Stimulated activated naive CD4-positive, alpha-beta T cell treated with Interleukin-2 at 50 U/mL for 16 hours (primary cell): ENCODE results near the gene GBE1.
"Not testable (repeated sequence)": the region's sequence is repeated elsewhere in the genome, so short reads cannot be mapped to it uniquely, and the experiment has no call there.

ENCODE experiments used
- DNase-seq: peaks from one replicate; lab custom pipeline; 2025; lab: John Stamatoyannopoulos, UW

GBE1 gene

DNA sequence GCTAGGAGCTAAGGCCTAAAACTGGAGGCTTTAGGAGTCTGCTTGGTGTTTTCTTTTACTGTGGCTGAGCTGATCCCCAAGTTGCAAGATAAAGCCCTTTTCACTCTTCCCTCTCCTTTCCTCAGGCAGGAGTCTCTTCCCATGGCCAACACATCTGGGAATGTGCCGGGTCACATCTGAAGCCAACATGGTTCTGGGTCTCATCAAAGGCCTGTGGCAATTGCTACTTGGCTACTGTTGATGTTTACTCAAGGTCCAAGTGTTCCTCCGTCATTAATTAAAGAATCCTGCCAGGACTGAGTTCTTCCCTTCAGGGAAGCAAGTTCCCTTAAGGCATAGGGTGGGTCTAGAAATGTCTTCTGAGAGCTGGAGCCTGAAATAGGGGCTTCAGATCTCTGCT is 230.2 kb downstream of the GBE1 start:
- no peak for DNase-seq

GRCh38 chr3:81530180-81530939 is 231.1 kb downstream of the GBE1 start:
- DNase-seq = no peak

- no peak for DNase-seq
Observed at GRCh38 chr3:81521855-81522254, 239.6 kb downstream of the GBE1 start.

GRCh38 chr3:81518945-81519344 is 242.5 kb downstream of the GBE1 start:
- no peak for DNase-seq

DNA sequence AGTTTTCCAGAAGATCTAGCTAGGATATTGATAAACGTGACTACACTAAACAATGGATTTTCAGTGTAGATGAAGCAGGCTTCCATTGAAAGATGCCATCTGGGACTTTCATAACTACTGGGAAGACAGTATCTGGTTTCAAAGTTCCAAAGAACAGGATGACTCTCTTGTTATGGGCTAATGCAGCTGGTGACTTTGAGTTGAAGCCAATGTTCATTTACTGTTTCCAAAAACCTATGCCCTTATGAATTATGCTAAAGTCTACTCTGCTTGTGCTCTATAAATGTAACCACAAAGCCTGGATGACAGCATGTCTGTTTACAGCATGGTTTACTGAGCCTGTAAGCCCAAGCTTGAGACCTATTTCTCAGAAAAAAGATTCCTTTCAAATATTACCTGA is 245.4 kb downstream of the GBE1 start:
- DNase-seq = no peak

DNA sequence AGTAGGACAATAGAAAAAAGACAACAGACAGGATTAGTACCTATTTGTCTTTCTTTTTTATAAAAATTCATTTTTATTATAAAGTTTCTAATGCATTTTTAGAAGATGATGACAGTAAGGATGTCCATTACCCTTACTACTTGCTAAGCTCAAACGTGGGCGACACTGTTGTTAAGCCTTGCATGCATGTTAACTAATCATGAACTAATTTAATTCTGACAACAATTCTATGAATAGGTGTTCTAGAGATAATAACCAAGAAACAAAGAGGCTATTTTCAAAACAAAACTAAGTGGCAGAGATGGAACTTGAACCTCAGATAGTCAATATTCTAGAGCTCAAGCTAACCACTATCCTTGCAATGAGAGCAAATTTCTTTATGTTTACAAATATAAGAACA is 247.9 kb downstream of the GBE1 start:
- DNase-seq = no peak

DNA sequence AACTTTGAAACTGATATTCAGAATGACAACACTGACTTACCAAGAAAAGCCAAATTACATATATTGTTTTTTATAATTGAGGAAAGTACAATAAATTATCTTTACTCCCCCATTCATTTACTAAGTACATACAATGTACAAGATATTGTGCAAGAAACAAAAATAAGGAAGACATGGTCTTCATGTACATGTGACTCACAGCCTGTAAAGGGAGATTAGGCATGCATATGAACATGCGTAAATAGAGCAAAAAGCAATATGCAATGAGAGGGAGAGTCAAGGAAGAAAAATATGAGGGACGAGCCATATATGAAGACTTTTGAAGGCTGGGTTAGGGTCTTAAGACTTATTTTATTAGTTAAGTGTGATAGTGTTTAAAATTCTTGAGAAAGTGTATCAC is 258.4 kb downstream of the GBE1 start:
- DNase-seq = no peak

DNA sequence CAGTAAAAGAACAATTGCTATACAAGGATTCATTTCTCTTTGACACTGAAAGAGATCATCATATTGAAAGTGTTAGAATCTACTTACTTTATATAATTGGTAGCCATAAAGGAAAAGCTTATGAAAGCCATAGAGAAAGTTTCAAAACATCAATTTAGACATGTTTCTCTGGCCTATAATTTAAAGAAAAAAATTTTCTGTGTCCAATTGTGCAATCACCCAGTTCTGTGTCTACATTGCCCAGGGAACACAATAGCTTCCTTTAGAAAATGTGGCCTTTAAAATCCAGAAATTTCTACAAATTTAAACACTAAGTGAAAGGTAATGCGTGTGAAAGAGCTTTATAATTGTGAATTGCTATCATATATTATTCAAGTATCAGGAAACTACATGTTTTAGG is 259.2 kb downstream of the GBE1 start:
- DNase-seq = no peak

GRCh38 chr3:81500039-81500438 is 261.4 kb downstream of the GBE1 start:
- no peak for DNase-seq

DNA sequence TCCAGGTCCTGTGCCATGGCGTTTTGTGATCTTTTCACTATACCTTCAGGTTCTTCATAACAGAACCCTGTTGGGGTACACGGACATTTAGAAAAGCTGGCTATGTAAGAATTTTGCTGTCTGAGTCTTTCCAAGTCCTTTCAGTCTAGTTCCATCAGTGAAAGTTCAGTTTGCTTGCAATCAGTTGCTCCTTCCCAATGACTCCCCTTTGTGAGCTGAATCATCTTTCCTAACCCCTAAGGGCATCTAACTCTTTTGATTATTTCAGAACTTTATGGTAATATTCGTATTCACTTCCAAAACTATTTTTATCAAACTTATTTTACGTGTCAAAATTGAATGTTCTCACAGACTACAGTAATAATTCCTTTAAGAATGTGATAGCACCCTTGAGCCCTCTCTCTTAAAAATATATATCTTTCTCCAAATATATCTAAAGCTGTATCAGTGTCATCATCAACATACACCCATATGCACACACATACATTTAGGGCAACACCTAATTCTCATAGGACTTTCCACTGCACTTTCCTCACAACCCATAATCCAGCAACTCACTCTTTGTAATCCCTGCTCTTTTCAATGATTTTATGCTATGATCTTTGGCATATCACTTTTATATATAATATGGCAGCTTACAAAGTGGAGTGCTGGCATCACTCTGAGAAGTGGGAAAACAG is 263.7 kb downstream of the GBE1 start:
- no peak for DNase-seq

GRCh38 chr3:81496407-81497104 is 264.9 kb downstream of the GBE1 start:
- no peak for DNase-seq

DNA sequence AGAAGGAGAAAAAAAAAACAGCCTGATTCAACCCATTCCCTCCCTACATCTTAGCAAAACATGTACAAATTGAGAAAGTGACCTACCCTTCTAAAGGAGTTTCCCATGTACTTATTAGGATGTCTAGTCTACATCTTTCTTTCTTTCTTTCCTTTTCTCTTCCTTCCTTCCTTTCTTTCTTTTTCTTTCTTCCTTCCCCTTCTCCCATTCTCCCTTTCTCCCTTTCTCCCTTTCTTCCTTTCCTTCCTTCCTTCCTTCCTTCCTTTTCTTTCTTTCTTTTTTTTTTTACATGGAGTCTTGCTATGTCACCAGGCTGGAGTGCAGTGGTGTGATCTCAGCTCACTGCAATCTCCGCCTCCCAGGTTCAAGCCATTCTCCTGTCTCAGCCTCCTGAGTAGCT is 269.0 kb downstream of the GBE1 start:
- DNase-seq = not testable (repeated sequence)

GRCh38 chr3:81492040-81492439 is 269.4 kb downstream of the GBE1 start:
- DNase-seq = no peak

DNA sequence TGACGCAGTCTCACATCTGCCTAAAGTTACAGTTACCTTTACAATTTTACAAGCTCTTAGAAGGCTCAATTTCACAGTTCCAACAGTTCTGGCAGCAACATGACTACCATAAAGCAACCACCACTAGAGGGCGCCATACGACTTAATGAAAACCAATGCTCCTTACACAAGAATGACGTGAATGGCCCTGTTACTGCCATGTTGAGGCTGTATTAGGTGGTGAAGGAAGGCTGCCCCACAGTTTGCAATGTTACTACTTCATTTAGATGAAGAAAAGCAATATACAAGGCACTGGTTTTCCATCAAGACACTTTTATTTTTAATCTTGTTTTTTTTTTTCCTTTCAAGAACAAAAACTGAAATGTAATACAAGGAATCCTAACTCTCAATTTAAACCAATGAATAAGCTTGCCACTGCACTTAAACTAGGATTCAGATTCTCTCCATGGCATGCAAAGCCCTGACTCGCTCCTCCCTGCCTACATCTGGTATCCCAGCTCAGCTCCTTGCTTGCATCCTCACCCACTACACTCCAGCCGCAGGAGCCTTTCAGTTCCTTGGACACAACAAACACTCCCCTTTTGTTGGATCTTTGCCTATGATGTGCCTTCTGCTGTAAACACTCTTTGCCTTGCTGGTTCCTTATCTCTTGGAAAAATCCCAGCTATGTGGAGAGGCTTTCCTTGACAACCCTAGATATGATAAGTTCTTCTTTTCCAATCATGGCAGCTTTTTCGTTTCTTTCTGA is 270.7 kb downstream of the GBE1 start:
- peak; percentile 64 for DNase-seq

DNA sequence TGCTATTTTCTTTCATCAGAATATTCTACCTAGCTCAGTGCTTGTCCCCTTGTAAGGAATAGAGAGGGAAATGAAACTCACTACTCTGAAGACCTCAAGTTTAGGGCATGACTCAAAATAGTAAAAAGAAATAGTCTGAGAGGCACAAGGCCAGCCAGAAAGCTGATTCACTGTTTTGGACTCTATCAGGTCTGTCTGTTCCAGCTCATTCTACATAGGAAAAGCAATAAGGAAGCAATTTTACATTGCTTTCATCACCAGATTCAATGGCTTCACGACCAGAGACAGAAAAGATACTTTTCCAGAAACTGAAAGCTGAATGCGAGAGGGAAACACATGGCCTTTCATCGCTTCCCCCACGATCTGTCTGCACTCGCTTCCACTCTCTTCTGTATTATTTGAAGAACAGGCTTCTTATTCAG is 276.0 kb downstream of the GBE1 start:
- DNase-seq = no peak

- no peak for DNase-seq
Observed at GRCh38 chr3:81484520-81484919, 276.9 kb downstream of the GBE1 start.

DNA sequence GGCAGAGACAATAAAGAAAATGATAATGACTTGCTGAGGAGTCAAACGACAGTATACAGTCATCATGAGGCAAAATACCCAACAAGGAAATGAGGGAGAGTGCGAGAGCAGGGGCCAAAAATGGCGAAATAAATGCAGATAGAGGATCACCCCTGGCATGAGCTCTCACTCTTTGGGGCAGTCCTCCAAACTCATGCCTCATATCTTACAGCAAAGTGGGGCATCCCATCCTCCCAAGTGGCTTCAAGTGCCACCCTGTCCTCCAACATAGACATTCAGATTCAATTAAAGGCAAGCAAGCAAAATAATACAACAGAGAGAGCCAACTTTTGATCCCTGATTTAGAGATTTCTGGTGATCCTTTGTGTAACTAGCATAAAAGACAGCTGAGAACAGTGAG is 278.4 kb downstream of the GBE1 start:
- DNase-seq = no peak

DNA sequence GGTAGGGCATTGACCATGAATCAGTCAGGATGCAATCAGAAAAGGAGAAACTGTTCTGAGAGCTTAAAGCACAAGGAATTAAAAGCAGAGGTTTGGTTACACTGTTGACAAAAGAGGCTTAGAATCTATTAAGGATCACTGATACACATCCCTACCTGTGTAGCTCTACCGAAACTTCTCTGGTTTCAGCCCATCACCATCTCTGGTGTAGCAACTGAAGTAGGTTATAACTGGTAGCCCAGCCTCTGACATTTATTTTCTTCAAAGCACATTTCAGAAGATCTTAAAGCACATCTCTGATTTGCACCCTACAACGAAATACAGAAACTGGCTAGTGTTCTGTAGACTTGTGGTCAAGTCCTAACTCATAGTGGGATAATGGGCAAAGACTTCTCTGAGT is 283.7 kb downstream of the GBE1 start:
- no peak for DNase-seq

- no peak for DNase-seq
Observed at GRCh38 chr3:81476692-81477091, 284.8 kb downstream of the GBE1 start.

DNA sequence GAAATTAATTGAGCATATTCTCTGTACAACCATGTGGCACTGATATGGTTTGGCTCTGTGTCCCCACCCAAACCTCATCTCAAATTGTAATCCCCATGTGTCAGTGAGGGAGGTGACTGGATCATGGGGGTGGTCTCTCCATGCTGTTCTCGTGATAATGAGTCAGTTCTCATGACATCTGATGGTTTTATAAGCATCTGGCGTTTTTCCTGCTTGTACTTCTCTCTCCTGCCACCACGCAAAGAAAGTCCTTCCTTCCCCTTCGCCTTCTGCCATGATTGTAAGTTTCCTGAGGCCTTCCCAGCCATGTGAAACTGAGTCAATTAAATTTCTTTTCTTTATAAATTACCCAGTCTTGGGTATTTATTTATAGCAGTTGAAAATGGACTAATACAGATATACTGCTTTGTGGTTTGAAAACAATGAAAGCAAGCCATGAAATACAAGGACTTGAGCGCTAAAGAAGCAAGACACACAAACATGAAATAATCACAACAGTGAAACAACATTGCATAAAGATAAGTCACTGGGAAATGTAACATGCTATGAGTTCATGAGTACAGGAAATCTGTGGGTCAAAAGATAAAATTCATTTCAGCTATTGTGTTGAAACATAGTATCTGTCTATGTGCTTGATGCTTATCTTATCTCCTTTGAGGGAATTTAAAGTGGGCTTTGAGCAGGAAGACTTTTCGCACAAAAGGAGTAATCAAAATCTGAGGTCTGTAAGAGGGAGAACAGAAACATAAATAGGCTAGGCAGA is 288.7 kb downstream of the GBE1 start:
- DNase-seq = no peak

GRCh38 chr3:81470524-81471278 is 290.7 kb downstream of the GBE1 start:
- no peak for DNase-seq
